Stimulated activated CD4-positive, alpha-beta T cell treated with anti-CD3 and anti-CD28 coated beads, Interleukin-4, amount 100 ng/mL, for 48 hours (primary cell): ENCODE measurements around the gene AMIGO2.
"Not testable (repeated sequence)": the region's sequence is repeated elsewhere in the genome, so short reads cannot be mapped to it uniquely, and the experiment has no call there.

Experiments
- DNase-seq, 2 donors: peaks; one replicate each; pipeline ENCODE4 v3.0.0-alpha.2; 2020; ENCODE audit warnings: low read depth in 2 of 2

The AMIGO2 gene

GRCh38 chr12:47079468-47079980 lies at the start of gene AMIGO2, which contains the start of gene PCED1B:
AMIGO2 (minus strand) TSS chr12:47079959; CDS start chr12:47079002, 957 bp downstream.
PCED1B (plus strand) TSS chr12:47079621; CDS start chr12:47235064, 155,443 bp downstream.
- peak; percentile 48 to 58 for DNase-seq

GRCh38 chr12:47126246-47126645 lies 46.5 kb upstream of the AMIGO2 start:
- DNase-seq: no peak

- DNase-seq: no peak
Measured at GRCh38 chr12:47124451-47124850, 44.7 kb upstream of the AMIGO2 start.

GRCh38 chr12:47123730-47124129 lies 44.0 kb upstream of the AMIGO2 start:
- DNase-seq: no peak

GRCh38 chr12:47122602-47123001 lies 42.8 kb upstream of the AMIGO2 start:
- DNase-seq: no peak

GRCh38 chr12:47121146-47121545 lies 41.4 kb upstream of the AMIGO2 start:
- no peak for DNase-seq

GRCh38 chr12:47120736-47121135 lies 41.0 kb upstream of the AMIGO2 start:
- DNase-seq: no peak

- not testable (repeated sequence) for DNase-seq
Measured at GRCh38 chr12:47117305-47117704, 37.5 kb upstream of the AMIGO2 start.

- DNase-seq: no peak
Measured at GRCh38 chr12:47114481-47114892, 34.7 kb upstream of the AMIGO2 start.

- DNase-seq: no peak
Measured at GRCh38 chr12:47112679-47113078, 32.9 kb upstream of the AMIGO2 start.

- no peak for DNase-seq
Measured at GRCh38 chr12:47111854-47112253, 32.1 kb upstream of the AMIGO2 start.

- DNase-seq: peak in 1 of 2 donors; percentile 16
Measured at GRCh38 chr12:47111392-47111778, 31.6 kb upstream of the AMIGO2 start.

GRCh38 chr12:47110718-47111391 lies 31.1 kb upstream of the AMIGO2 start:
- DNase-seq: no peak

GRCh38 chr12:47110011-47110541 lies 30.3 kb upstream of the AMIGO2 start:
- no peak for DNase-seq

- DNase-seq: no peak
Measured at GRCh38 chr12:47107926-47108325, 28.2 kb upstream of the AMIGO2 start.

GRCh38 chr12:47107446-47107845 lies 27.7 kb upstream of the AMIGO2 start:
- no peak for DNase-seq

- DNase-seq: no peak
Measured at GRCh38 chr12:47105914-47106674, 26.3 kb upstream of the AMIGO2 start.

GRCh38 chr12:47102845-47103651 lies 23.3 kb upstream of the AMIGO2 start:
- DNase-seq: no peak

GRCh38 chr12:47102406-47102805 lies 22.6 kb upstream of the AMIGO2 start:
- no peak for DNase-seq

- DNase-seq: no peak
Measured at GRCh38 chr12:47100160-47100559, 20.4 kb upstream of the AMIGO2 start.

GRCh38 chr12:47099610-47100009 lies 19.9 kb upstream of the AMIGO2 start:
- no peak for DNase-seq

GRCh38 chr12:47098099-47098498 lies 18.3 kb upstream of the AMIGO2 start:
- DNase-seq: no peak
